CD4-positive, alpha-beta T cell treated with Interleukin-15 for 4 hours (primary cell): Measurements from ENCODE around the gene RFTN2.
"Not testable (repeated sequence)": the region's sequence is repeated elsewhere in the genome, so short reads cannot be mapped to it uniquely, and the experiment has no call there.

ENCODE experiments used
- DNase-seq: peaks from one replicate; pipeline ENCODE4 v3.0.0-alpha.2; 2020; ENCODE audit warnings: low spot score

RFTN2 gene

GRCh38 chr2:197674060-197674459, 1.3 kb downstream of the RFTN2 start:
- no peak for DNase-seq

GRCh38 chr2:197673606-197674005, 1.8 kb downstream of the RFTN2 start:
- no peak for DNase-seq

GRCh38 chr2:197673106-197673505, 2.3 kb downstream of the RFTN2 start:
- DNase-seq = no peak

GRCh38 chr2:197672371-197672893, 3.0 kb downstream of the RFTN2 start:
- DNase-seq = no peak

GRCh38 chr2:197669077-197669476, 6.3 kb downstream of the RFTN2 start:
- DNase-seq = no peak

GRCh38 chr2:197668296-197668695, 7.1 kb downstream of the RFTN2 start:
- DNase-seq = no peak

GRCh38 chr2:197666277-197666676, 9.1 kb downstream of the RFTN2 start:
- no peak for DNase-seq

- no peak for DNase-seq
Measured at GRCh38 chr2:197661626-197662025, 13.8 kb downstream of the RFTN2 start.

GRCh38 chr2:197657562-197657961, 17.8 kb downstream of the RFTN2 start:
- no peak for DNase-seq

GRCh38 chr2:197647961-197648690, 27.3 kb downstream of the RFTN2 start:
- no peak for DNase-seq

- no peak for DNase-seq
Measured at GRCh38 chr2:197641666-197642065, 33.7 kb downstream of the RFTN2 start.

- DNase-seq = not testable (repeated sequence)
Measured at GRCh38 chr2:197640571-197641122, 34.7 kb downstream of the RFTN2 start.

- DNase-seq = no peak
Measured at GRCh38 chr2:197633109-197633657, 42.2 kb downstream of the RFTN2 start.

GRCh38 chr2:197628043-197628500, 47.3 kb downstream of the RFTN2 start:
- no peak for DNase-seq

GRCh38 chr2:197626965-197627625, 48.3 kb downstream of the RFTN2 start:
- no peak for DNase-seq

- DNase-seq = no peak
Measured at GRCh38 chr2:197620133-197620532, 55.3 kb downstream of the RFTN2 start.

GRCh38 chr2:197615016-197615652, 60.3 kb downstream of the RFTN2 start:
- no peak for DNase-seq

- no peak for DNase-seq
Measured at GRCh38 chr2:197614532-197614931, 60.9 kb downstream of the RFTN2 start.

- DNase-seq = no peak
Measured at GRCh38 chr2:197613509-197613987, 61.8 kb downstream of the RFTN2 start.

- no peak for DNase-seq
Measured at GRCh38 chr2:197606180-197606579, 69.2 kb downstream of the RFTN2 start.

GRCh38 chr2:197604117-197604860, 71.1 kb downstream of the RFTN2 start:
- no peak for DNase-seq
